ENCODE measurements around the gene TTLL8.
"Not testable (repeated sequence)": the region's sequence is repeated elsewhere in the genome, so short reads cannot be mapped to it uniquely, and the experiment has no call there.

TTLL8 gene

DNA sequence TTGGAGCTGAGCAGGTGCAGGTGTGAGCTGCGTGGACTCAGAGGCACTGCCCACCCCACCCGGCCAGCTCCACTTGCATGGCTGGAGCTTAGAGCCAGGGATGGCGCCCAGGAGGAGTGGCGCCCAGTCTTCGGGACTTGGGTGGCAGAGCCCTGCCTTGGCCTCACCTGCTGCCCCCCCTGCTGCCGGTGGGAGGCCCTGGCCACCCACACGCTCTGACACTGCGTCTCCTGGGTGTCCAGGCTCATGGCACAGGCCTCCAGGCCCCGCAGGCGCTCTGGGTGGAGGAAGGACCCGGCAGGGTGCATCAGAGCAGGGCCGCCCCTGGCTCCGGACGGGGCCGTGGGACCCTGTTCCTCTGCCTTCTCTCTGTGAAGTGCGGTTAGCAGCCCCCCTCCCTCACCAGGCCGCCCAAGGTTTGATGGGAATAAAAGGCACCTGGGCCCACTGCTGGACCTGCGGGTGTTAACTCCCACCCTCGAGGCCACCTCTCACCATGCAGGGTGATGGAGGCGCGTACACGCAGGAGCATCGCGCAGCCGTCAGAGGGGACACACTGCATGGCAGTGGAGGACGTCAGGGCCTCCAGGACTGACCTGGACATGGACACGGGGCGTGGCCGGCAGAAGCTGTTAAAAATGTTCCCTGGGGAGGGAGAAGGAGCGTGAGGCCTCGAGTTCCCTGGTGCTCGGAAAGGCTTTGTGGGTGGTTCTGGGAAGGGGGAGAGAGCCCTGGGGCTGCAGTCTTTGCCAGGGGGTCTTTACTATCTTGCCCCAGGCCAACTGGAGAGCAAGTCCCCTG is 57.3 kb downstream of the TTLL8 start:
- DNase-seq, result no peak

DNA sequence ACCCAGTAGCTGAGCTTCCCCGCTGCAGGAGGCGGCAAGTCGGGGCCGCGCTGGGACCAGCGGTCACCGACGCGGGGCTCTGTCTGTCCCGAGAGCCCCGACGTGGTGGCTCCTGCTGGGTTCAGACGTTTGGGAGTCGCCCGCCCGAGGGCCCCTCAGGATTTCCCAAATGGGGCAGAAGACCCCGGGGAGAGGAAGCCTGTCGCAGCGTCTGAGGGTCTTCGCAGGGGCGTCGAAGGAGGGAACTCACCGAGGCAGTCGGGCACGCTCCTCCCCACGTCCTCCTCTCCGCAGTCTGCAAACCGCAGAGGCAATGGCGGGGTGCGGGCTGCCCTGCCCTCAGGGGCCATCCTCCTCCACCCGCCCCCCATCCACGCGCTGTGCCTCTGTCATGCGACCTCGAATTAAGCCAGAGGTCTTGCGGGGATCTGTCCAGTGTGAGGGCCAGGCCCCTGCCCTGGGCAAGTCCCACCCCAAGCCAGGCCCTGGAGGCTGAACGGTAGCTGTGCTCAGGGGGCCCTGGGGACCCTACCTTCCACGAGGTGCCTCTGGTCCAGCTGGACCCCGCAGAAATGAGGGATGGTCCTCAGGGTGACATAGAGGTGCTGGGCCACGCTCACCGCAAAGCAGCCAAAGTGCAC is 58.0 kb downstream of the TTLL8 start:
- DNase-seq, result no peak

DNA sequence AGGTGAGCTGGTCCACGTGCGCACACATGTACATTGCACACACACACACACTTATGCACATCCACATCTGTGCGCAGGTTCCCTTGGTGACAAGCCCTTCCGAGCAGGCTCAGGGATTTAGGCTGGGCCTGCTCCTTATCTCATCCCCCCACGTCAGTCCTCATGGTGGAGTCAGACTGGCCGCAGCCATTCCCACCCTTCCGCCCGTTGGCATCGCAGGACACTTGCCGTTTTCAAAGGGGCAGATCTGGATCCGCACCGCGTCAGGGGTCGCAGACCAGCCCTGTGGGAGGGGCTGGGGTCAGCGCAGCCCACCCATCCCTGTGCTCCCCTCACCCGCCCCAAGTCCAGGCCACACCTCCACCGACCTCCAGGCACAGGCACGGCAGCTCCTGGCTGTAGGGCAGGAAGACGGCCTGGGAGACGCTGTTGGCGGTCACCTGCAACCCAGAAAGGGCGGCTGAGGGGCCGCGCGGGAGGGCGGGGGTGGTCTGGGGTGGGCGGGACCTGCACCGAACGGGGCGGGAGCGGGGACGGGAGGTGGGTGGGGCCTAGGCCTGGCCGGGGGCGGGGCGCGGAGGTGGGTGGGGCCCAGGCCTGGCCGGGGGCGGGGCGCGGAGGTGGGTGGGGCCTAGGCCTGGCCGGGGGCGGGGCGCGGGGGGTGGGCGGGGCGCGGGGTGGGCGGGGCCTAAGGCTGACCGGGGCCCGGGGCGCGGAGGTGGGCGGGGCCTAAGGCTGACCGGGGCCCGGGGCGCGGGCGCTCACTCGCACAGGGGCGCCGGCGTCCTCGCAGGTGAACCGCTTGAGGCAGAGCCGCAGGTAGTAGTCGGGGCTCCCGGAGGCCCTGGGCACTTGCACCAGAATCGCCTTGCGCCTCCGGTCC is 58.8 kb downstream of the TTLL8 start:
- peak in 1 of 2 donors; percentile 28 for DNase-seq

DNA sequence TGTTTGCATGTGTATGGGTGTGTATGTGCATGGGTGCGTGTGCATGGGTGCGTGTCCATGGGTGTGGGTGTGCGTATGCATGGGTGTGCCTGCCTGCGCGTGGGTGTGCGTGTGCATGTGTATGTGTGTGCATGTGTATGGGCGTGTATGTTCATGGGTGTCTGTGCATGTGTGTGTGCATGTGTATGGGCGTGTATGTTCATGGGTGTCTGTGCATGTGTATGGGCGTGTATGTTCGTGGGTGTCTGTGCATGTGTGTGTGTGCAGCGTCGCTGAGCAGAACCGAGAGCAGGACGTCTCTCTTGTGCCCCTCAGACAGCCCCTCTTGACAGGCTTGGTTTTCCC is 59.4 kb downstream of the TTLL8 start:
- no peak for DNase-seq

DNA sequence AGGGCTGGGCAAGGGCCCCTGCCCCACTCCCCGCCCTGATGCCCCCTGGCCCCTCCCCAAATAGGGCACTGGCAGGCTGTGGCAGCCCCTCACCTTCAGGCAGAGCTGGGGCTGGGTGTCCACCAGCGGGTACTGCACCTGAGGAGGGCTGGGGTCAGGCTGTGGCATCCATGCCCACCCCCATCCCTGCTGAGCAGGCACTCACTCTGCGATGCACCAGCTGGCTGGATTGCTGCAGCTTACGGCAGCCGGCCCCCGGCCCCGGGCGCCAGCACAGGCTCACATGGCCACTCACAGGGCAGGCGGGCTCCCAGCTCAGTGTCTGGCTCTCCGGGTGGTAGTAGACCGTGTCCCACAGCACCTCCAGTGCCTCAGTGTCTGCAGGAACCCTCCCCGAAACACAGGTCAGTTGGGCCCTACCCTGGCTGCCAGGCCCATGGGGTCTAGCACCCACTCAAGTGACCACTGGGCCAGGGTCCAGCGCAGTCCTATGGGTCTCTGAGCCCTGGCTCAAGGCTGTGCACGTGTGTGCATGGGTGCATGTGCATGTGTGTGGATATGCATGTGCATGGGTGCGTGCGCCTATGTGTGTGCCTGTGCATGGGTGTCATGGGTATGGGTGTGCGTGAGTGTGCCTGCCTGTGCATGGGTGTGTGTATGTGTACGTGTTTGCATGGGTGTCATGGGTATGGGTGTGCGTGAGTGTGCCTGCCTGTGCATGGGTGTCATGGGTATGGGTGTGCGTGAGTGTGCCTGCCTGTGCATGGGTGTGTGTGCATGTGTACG is 60.0 kb downstream of the TTLL8 start:
- no peak for DNase-seq

DNA sequence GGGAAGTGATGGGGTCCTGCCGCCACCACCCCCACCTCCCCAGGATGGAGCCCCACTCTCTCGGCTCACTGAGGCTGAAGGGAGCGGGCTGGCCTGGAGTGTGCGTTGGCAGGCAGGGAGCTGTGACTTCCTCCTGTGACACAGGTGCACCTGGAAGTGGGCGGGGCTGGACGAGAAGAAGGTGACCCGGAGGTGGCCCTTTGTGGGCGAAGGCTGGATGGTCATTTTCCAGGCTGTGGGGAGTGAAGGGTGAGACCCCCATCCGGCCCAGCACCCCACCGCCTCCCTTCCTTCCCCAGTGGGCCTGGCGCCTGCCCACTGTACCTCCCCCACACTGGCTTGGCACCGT is 60.9 kb downstream of the TTLL8 start:
- DNase-seq, result no peak

DNA sequence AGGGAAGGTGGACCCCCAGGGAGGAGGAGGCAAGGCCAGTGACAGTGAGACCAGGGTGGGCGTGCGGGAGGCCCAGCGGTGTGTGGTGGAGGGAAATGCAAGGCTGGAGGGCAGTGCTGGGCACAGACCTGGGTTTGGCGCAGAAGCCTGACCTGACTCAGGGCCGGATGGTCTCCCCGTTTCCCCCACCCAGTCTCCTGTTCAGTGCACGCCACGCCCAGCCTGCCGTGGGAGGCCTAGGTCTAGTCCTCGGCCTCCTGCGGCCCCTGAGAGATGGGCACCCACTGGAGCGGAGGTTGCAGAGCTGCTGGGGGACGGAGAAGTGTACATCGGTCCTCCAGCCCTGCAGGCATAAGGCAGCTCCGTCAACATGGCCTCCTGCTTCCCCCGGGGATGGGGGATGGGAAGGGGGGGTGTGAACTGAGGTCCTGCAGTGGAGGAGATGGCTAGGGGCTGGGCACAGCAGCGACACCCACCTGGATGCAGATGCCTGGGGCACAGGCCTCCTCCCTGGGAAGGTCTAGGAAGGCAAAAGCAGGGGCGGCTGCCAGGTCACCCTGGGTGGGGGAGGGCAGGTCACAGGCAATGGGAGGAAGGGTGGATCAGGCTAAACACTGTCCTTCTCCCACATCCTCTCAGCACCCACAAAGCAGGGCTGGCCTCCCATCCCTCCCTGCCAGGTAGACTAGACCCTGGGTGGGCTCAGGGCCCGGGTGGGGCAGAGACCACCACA is 61.4 kb downstream of the TTLL8 start:
- DNase-seq, result no peak

DNA sequence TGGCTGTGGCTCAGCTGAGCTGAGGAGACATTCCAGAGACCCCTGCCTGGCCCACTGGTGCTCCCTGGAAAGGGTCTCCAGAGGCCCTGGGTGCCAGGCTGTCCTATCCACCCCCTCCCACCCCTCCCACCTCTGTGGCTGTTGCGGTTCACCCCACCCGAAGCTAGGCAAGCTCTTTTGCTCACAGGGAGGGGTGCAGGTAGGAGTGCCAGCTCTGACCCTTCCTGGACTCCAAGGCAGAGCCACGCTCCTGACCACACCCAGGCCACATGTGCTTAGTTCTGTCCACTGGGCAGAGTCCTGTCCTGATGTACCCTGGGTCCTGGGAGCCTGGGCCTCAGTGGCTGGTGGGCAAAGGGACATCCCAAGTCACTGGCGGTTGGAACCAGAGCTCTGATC is 62.0 kb downstream of the TTLL8 start:
- DNase-seq, result no peak

DNA sequence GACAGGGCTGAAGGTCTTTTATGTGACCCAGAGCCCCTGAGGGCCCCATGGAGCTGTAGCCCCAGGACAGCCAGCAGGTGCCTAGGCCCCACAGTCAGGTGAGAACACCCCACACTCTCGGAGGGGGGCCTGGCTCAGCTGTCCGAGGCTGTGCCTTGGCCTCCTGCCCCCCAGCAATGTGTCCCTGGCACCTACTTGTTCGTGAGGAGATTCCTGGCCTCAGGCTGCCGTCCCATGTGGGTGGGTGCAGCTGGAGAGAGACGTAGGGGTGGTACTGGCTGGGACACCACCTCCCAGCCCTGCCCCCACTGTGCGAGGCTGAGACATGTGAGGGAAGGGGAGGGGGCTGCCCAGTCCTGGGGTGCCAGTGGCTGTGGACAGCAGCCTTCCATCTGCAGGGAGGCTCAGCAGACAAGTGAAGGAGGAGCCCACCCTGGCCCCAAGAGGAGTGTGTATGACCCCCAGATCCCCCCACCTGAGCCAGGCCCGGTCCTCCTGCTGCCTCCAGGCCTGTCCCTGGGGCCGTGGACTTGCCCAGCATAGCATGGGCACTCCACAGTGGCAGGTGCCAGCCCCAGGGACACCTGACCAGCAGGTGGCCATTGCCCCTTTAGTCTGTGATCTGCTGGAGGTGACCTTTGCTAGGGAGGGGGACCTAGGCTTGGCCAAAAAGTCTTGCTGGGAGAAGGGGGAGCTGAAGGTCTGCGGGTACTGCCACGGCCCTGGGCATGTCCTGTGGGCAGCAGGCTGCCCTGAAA is 62.6 kb downstream of the TTLL8 start:
- DNase-seq, result no peak

DNA sequence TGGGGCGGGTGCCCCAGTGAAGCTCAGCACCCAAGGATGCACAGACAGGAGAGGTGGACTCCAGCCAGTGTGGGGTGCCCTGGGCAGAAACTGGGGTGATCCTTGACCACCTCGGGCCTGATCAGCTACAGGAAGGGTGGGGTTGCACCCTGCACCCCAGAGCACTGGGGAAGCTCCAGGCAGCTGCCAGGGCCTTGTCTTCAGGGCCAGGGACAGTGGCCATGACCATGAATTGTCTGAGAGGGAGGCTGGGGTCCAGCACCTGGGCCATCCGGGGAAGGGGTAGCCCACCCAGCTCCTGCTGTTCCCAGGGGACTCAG is 63.1 kb downstream of the TTLL8 start:
- DNase-seq, result no peak

DNA sequence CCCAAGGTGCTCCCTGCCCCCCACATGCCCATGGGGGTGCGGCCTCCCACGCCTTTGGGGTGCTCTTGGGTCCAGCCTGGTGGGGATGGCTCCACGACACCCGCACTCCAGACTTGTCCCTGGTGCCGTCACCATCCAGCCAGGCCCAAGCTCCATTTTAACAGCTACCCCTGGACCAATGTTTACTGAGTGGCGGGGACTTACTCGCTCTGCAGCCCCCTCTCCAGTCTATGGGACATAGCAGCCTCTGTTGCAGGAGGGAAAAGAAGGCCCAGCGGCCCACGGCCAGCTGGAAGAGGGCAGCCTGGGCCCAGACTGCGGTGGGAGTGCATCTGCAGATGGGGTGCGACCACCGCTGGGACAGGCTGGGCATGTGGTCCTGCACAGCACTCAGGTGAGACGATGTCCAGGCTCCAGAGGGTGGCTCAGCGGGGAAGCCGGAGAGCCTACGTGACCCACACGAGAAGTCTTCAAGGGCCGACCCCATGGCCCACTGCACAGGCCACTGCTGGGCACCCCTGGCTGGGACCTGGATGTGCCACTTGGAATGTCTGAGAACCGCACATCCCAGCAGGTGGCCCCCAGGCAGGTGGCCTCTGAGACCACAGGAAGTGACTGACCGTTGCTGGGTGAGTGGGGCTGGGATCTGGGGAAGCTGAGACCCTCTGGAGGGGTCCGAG is 63.6 kb downstream of the TTLL8 start:
- no peak for DNase-seq

DNA sequence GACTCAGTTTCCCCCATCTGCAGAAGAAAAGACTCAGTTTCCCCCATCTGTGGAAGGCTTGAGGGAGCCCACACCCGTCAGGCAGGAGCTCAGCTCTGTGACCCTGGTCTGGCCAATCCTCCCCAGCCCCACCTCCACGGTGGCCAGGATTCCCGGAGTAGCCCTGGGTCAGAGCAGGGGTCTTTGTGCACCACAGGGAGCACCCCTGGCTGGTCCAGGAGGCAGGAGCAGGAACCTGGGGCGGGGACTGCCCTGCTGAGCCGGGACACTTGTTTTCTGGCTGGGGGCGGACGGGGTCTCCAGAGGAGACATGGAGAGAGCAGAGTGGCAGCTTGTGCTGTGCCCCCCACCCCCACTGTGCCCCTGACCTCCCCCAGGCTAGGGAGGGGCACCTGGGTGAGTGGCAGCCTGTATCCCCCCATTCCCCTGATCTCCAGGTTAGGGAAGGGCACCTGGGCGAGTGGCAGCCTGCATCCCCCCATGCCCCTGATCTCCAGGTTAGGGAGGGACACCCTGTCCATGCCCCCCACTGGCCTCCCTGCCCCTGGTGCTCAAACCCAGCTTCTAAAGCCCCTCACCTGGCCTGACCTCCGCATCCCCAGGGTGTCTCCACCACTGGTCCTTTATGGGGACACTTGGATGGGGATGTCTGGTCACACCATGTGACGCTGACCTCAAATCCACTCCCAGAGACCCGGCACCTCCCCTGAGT is 64.3 kb downstream of the TTLL8 start:
- DNase-seq, result no peak

DNA sequence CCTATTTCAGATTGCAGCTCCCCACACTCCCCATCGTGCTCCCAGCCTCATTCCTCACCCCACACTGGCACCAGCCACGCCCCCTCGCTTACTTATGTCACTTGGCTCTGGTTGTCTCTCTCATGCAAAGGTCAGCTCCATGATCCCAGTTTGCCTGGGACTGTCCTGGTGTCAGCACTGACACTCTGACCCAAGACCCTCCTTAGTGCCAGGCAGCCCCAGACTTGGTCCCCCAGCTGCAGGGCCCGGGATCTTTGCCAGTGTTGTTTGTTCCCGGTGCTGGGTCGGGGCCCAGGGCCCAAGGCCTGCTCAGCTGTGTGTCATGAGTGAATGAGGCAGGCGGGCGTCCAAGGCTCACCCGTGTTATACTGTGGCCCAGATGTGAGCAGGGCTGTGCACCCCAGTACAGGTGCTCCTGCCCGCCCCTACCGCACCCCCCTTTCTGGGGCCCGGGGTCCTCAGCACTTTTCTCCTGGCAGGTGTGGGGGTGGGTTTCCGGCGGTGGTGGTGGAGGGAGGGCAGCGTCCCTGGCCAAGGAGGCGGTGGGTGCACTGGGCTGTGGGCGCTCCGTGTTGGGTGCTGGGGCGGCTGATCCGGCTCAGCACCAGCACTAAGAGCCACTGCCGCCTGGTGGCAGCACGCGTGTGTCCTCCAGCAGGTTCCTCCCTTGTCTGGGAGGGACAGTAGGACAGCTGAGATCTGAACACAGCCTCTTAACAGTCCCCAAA is 65.0 kb downstream of the TTLL8 start:
- peak; percentile 48 to 78 for DNase-seq

DNA sequence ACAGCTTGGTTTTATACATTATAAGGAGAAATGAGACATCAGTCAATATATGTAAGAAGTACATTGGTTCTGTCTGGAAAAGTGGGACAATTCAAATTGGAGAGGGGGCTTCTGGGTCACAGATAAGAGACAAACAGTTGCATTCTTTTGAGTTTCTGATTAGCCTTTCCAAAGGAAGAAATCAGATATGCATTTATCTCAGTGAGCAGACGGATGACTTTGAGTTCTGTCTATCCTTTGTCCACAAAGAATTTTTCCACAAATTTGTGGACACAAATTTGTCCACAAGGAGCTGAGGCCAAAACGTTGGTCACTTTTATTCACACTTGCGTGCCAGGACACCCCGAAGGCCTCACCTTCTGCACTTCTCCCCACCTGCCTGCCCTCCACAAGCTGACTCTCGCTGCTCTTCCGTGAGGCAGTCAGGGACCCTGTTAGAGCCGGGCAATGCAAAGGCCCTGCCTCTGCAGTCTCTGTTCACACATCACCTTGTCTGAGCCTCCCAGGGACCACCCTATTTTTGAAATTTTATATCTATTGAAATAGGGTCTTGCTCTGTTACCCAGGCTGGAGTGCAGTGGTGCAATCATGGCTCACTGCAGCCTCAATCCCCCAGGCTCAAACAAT is 66.1 kb downstream of the TTLL8 start:
- no peak for DNase-seq

DNA sequence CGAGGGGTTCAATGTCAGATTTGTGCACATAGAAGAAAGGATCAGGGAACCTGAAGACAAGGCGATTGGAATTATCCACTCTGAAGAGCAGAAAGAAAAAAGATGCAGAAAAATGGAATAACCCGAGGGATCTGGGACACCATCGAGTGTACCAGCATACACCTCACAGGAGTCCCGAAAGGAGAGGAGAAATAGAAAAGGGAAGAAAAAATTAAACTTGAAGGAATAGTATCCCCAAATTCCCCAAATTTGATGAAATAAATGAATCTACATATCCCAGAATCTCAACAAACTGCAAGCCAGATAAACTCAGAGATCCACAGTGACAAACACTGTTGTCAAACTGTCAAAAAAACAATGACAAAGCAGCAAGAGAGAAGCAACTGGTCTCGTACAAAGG is 66.9 kb downstream of the TTLL8 start:
- no peak for DNase-seq

DNA sequence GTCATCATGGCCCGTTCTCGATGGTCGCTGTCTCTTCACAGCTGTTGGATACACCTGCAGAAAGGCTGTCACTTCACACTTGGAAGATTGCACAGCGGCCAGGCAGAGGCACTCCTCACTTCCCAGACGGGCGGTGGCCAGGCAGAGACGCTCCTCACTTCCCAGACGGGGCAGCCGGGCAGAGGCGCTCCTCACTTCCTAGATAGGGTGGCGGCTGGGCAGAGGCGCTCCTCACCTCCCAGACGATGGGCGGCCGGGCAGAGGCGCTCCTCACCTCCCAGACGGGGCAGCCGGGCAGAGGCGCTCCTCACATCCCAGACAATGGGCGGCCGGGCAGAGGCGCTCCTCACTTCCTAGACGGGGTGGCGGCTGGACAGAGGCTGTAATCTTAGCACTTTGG is 68.3 kb downstream of the TTLL8 start:
- not testable (repeated sequence) for DNase-seq

DNA sequence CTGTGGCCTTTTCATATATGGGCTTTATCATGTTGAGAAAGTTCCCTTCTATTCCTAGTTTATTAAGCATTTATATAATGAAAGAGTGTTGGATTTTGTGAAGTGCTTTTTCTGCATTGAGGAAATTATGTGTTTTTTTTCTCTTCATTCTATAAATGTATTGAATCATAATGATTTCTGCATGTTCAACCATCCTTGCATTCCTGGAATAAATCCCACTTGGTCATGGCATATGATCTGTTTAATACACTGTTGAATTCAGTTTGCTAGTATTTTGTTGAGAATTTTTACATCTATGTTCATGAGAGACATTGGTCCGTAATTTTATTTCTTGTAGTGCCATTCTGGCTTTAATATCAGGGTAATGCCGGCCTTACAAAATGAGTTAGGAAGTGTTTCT is 71.8 kb downstream of the TTLL8 start:
- DNase-seq, result no peak

DNA sequence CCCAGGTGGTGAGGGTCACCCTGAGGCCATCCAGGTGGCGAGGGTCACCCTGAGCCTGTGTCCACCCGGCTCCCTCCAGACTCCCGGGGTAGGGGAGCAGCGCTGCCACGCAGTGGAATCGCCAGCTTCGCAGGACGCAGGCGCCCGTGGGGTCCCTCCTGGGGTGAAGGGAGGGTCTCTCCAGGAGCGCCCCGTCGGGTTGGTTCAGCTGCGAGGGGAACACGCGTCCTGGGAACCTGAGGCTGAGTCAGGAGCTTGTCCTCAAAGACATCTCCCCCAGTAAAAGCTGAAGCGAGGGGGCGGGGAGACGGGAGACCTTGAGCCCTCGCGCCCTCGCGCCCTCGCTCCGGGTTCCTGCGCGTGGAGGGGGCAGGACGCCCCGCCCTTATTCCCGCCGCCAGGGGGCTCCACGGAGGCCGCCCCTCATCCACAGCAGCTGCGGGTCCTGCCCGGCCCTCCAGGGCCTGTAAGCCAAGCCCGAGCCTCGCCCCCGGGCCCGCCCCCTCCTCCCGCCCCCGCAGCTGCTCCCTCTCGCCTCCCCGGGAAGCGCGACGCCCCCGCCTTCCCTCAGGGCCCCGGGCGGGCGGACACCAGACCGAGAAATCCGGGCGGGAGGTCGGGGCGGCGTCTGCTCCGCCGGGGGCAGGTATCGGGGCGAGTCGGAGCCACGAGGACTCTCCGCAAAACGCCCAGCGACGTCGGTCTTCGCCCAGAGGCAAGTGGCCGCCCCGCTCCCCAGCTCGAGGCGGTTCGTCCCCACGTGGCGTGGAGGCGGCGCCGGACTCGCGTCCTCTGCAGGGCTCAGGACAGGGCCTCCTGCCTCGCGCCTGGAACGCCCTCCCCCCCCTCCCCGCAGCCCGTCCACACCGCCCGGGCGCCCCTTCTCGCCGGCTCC is 74.7 kb downstream of the TTLL8 start:
- no peak for DNase-seq

Measured in inflammatory macrophage treated with lipopolysaccharide for 1 hour (primary cell).